ENCODE results near the gene COBLL1.

COBLL1 gene

GRCh38 chr2:164667566-164667965 lies 174.1 kb downstream of the COBLL1 start:
- no peak for DNase-seq

- DNase-seq = no peak
Observed at GRCh38 chr2:164664070-164664469, 177.6 kb downstream of the COBLL1 start.

DNA sequence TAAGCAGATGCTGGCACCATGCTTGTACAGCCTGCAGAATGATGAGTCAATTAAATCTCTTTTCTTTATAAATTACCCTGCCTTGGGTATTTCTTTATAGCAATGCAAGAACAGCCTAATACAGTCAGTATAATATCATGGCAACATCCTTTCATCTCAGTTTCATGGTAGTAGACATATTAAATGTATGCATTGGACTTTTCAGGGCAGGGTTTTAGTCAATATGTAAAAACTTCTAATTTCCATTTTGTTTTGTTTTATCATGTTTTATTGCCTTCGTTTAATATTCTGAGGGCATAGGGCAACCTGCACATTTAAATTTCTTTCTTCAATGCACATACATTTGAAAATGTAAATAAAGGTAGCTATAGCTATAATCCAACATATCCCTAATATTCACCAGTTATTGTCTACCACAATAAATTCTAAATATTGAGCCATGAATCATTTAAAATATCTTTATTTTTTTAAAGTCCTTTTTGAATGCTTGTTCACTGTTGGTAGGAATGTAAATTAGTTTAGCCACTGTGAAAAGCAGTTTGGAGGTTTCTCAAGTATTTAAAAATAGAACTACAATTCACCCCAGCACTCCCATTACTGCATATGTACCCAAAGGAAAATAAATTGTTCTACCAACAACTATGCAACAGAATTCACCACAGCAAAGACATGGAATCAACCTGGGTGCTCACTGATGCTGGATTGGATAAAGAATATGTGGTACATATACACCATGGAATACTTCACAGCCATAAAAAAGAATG lies 178.6 kb downstream of the COBLL1 start:
- DNase-seq = no peak

DNA sequence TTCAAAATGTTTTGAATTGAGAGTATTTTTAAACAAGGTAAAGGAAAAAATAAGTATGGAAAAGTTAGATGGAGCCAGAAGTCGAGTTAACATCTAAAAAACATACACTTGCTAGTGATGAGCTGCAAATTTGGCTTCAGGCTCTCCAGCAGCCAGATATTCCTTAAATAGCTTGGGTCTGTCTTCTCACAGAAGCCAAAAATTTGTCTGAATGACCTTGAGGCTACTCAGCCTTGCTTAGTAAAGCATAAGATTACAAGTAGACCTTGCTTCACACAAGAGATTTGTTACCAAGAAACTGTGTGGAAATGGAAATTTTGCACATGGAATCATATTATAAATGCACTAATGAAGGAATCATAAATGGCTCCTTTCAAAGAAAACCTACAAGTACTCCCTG lies 179.6 kb downstream of the COBLL1 start:
- no peak for DNase-seq

DNA sequence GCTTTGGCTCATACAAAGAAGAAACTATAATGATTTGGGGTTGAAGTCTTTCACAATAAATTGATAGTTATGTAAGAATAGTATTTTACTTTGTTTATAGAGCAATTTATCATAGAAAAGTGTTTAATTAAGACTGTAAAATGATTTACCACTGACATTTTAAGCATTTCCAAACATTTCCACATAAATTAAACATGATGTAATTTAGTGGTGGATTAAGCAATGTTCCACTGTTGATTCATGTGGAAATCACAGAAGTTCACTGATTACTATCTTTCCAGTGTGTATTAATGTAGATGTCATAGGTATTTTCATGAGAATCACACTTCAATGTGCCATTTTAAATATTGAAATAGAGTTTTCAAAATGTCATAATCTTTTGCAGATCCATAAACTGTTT lies 180.3 kb downstream of the COBLL1 start:
- DNase-seq = no peak

DNA sequence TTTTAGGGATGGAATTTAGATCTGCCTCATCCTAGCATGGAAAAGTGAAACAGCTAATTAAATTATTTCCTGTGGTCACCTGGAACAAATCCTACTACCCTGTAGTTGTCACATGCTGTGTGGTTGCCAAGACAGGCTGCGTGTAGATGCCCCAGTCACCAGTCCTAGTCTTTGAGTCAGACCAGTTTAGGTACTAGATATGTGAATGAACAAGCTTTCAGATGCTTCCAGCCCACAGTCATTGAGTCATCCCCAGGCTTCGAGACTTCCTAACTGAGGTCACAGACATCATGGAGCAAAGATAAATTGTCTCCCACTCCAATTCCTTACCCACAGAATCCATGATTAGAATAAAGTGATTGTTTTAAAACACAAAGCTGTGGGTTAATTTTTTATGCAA lies 184.5 kb downstream of the COBLL1 start:
- no peak for DNase-seq

DNA sequence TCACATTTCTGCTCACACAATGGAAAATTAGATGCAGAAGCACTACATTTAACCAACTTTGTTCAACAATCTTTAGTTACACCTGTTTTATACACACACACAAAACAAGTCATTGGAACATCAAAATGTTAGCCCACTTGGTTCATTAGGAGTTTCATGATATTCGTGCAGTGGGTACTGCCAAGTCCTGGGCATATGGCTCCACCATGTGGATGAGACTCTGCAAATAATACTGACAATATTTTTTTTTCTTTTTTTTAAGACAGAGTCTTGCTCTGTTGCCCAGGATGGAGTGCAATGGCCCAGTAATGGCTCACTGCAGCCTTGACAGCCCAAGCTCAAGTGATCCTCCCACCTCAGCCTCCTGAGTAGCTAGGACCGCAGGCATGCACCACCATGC lies 185.9 kb downstream of the COBLL1 start:
- no peak for DNase-seq

DNA sequence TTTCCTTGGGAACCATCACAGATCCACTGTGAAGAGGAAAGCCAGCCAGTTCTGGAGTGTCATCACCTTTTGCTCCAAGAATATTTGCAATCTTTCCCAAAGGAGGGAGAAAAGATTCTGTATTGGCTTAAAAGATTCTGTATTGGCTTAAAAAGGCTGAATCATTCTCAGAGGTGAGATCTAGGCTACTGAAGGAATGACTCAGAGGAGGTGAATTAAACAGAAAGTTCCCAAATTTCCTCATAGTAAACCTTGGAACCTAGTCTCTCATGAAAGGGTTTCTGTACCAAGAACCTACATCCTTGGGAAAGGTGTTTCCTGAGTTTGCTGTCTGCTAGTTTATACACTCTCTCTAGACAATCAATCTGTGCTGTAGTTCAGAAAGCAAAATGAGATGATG lies 186.3 kb downstream of the COBLL1 start:
- DNase-seq = no peak

GRCh38 chr2:164651361-164651760 lies 190.3 kb downstream of the COBLL1 start:
- no peak for DNase-seq

DNA sequence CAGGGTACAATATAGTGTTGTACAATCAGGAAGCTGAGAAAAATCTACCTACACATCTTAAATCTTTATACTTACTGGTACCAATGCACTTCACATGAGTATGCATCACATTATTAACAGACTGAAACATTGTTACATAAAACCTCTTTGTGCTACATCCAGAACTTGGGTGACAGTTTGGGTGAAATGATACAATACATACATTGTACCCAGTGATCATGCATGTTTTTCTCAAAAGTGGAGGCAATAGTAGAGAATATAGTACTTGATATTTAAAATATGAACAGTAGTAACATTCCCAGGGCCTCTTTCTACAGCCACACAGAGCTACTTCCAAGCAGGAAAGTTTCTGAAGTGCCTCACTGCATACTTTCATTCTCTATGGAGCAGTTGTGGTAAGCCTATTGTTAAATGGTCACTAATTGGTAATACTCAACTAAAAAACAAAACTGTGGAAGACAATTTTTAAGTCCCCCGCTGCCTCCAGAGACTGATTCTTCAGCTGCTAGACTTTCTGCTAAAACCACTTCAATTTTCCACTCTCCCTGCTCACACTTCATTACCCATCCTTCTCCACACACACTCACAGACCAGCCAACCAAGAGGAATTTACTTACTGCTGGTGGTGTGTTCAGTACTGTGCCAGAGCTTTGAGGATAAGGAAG lies 197.5 kb downstream of the COBLL1 start:
- no peak for DNase-seq

DNA sequence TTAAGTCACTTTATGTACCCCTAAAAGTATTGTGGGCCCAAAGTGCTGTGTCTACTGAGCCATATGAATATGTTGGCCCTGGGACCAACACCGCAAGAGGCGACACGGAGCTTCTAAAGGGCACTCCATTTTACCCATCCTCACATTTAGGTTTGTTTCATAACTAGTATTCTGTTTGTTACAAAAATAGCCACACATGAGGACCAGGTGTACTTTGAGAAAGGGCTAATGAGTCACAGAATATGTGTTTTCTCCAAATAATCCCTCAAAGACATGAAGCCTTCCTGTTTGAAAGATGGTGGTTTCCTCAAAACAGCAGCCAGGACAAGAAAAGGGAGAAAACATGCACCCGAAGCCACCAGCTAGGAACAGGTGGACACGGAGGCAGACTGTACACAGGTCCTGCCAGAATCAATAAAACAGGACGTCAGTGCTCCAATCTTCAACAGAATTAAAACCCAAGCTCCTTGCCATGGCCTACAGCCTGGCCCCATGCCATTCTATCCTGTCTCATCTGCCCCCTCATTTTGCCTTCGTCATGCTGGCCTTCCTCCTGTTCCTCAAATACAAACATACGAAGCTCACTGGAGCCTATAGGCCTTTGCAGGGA lies 198.6 kb downstream of the COBLL1 start:
- DNase-seq = no peak

DNA sequence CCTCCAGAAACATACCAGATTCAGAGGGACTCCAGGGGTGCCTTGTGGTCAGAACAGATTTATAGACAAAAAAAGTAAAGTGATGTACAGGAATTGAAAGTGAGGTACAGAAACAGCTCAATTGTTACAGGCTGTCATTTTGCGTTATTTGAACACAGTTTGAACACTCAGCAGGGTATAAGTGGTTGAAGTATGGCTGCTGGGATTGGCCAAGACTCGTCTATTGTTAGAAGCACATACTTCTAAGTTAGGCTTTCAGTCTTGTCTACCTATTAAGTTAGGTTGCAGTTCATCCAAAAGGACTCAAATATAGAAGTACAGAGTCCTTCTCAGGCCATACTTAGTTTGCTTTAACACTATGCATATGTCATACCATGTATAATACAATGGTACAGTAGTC lies 199.4 kb downstream of the COBLL1 start:
- no peak for DNase-seq
